IMR-90 (cell line): Measurements from ENCODE around the gene MED23. TPM values are rescaled to one million over a fixed set of nuclear protein-coding genes. Genes with fewer than 3 reads are reported as not detected.

Experiments
- ATAC-seq: fragments of 200-7000 bp; cut with Tn5 transposase; 2 replicates; pipeline ENCODE4 v1.9.1; 2020; ENCODE audit warnings: low read depth, mild to moderate bottlenecking, moderate library complexity
- BruUV-seq: library from RNA; stranded (reverse); fragments of 400-500 nt; replicated peaks from 2 replicates; lab custom pipeline; 2021; lab: Mats Ljungman, UMichigan
- CTCF ChIA-PET: fragments of 300-600 bp; formaldehyde crosslinking; extraction: SDS; loops from one replicate; lab custom pipeline; 2021; ENCODE audit warnings: antibody characterized with exemption; lab: Yijun Ruan, JAX
- POLR2A ChIA-PET: fragments of 300-600 bp; sonication (Branson Sonifier 250); formaldehyde crosslinking; loops from one replicate; lab custom pipeline; 2022; ENCODE audit warnings: antibody characterized with exemption; ENCODE audit not compliant: unreplicated experiment; lab: Charles Lee
- DNase-seq: peaks from one replicate; pipeline ENCODE4 v3.0.0; 2013
- H2AFZ ChIP-seq: replicated peaks from 2 replicates; pipeline ENCODE3; 2013; ENCODE audit warnings: low read length, mild to moderate bottlenecking; ENCODE audit not compliant: poor library complexity
- H2AK5ac ChIP-seq: 2 replicates; pipeline ENCODE4 v1.6.1; 2013; ENCODE audit warnings: low read depth, low read length, inconsistent platforms
- H2AK9ac ChIP-seq: replicated peaks from 2 replicates; pipeline ENCODE3; 2013; ENCODE audit warnings: mild to moderate bottlenecking, low read depth, low read length, moderate library complexity; ENCODE audit not compliant: poor library complexity
- H2BK120ac ChIP-seq: 2 replicates; pipeline ENCODE4 v1.6.1; 2013; ENCODE audit warnings: low read depth, low read length, inconsistent platforms
- H2BK15ac ChIP-seq: 3 replicates; pipeline ENCODE4 v1.6.1; 2013; ENCODE audit warnings: low read depth, low read length, inconsistent platforms
- H2BK20ac ChIP-seq: 2 replicates; pipeline ENCODE4 v1.6.1; 2013; ENCODE audit warnings: low read depth, mild to moderate bottlenecking, inconsistent platforms, low read length, moderate library complexity
- H2BK5ac ChIP-seq: 2 replicates; pipeline ENCODE4 v1.6.1; 2013; ENCODE audit warnings: mild to moderate bottlenecking, low read depth, low read length, inconsistent platforms; ENCODE audit not compliant: poor library complexity, severe bottlenecking
- H3K14ac ChIP-seq: replicated peaks from 2 replicates; pipeline ENCODE4 v1.6.1; 2013; ENCODE audit warnings: low read depth, low read length, inconsistent platforms
- H3K18ac ChIP-seq: 2 replicates; pipeline ENCODE4 v1.6.1; 2013; ENCODE audit warnings: low read depth, low read length, control low read depth
- H3K23ac ChIP-seq: 2 replicates; pipeline ENCODE4 v1.6.1; 2013; ENCODE audit warnings: low read depth, low read length, inconsistent platforms
- H3K27ac ChIP-seq: 2 replicates; pipeline ENCODE4 v1.5.1; 2013; ENCODE audit warnings: mild to moderate bottlenecking, control low read depth, low read length; ENCODE audit not compliant: insufficient read depth
- H3K27me3 ChIP-seq: 2 replicates; pipeline ENCODE4 v1.6.1; 2013; ENCODE audit warnings: low read length; ENCODE audit not compliant: control insufficient read depth, insufficient read depth
- H3K36me3 ChIP-seq: 2 replicates; pipeline ENCODE4 v1.6.1; 2013; ENCODE audit warnings: low read length, mixed read lengths; ENCODE audit not compliant: control insufficient read depth, insufficient read depth
- H3K4ac ChIP-seq: 2 replicates; pipeline ENCODE4 v1.6.1; 2013; ENCODE audit warnings: low read depth, low read length, inconsistent platforms
- H3K4me1 ChIP-seq: 2 replicates; pipeline ENCODE4 v1.6.1; 2013; ENCODE audit warnings: low read length, mixed read lengths; ENCODE audit not compliant: control insufficient read depth, insufficient read depth
- H3K4me2 ChIP-seq: 2 replicates; pipeline ENCODE4 v1.6.1; 2013; ENCODE audit warnings: low read depth, mild to moderate bottlenecking, control low read depth, low read length, moderate library complexity
- H3K4me3 ChIP-seq: 2 replicates; pipeline ENCODE4 v1.5.1; 2013; ENCODE audit warnings: low read depth, mild to moderate bottlenecking, control low read depth, low read length, moderate library complexity; ENCODE audit not compliant: insufficient read depth
- H3K56ac ChIP-seq: 2 replicates; pipeline ENCODE4 v1.6.1; 2013; ENCODE audit warnings: low read length, inconsistent platforms; ENCODE audit not compliant: insufficient read depth; ENCODE audit errors: extremely low read depth
- H3K79me1 ChIP-seq, 2 experiments: 2 replicates each; pipeline ENCODE4 v1.6.1; 2013; ENCODE audit warnings: low read length in 2 of 2, inconsistent platforms in 1 of 2, low read depth in 1 of 2
- H3K9ac ChIP-seq: 2 replicates; pipeline ENCODE4 v1.6.1; 2013; ENCODE audit warnings: low read depth, low read length, control low read depth
- H3K9me1 ChIP-seq: 2 replicates; pipeline ENCODE4 v1.6.1; 2013; ENCODE audit warnings: low read length, inconsistent platforms; ENCODE audit not compliant: insufficient read depth
- H3K9me3 ChIP-seq: 2 replicates; pipeline ENCODE4 v1.6.1; 2013; ENCODE audit warnings: low read length; ENCODE audit not compliant: control insufficient read depth, insufficient read depth
- H4K20me1 ChIP-seq: 2 replicates; pipeline ENCODE4 v1.6.1; 2013; ENCODE audit warnings: low read length, inconsistent platforms; ENCODE audit not compliant: insufficient read depth
- H4K5ac ChIP-seq: 2 replicates; pipeline ENCODE4 v1.6.1; 2013; ENCODE audit warnings: mild to moderate bottlenecking, low read depth, low read length, control low read depth
- H4K8ac ChIP-seq, 2 experiments: 2 replicates each; pipeline ENCODE4 v1.6.1; 2013; ENCODE audit warnings: low read depth in 2 of 2, low read length in 2 of 2, control low read depth in 1 of 2, inconsistent platforms in 1 of 2
- H4K91ac ChIP-seq: 2 replicates; pipeline ENCODE4 v1.6.1; 2013; ENCODE audit warnings: low read depth, low read length, inconsistent platforms; ENCODE audit not compliant: insufficient read depth
- BHLHE40 ChIP-seq: fragments of 150-350 bp; IDR thresholded peaks from 2 replicates; pipeline ENCODE4 v1.6.1; 2016; ENCODE audit warnings: mild to moderate bottlenecking, low read depth, low read length
- POLR2A ChIP-seq: IDR thresholded peaks from 2 replicates; pipeline ENCODE4 v1.6.1; 2012; ENCODE audit warnings: mild to moderate bottlenecking, low read depth, low read length
- RAD21 ChIP-seq: IDR thresholded peaks from 2 replicates; pipeline ENCODE4 v1.6.1; 2012; ENCODE audit warnings: low read length, improper control_type of control experiment
- RFX5 ChIP-seq: IDR thresholded peaks from 2 replicates; pipeline ENCODE4 v1.8.0; 2012; ENCODE audit warnings: low read depth, mild to moderate bottlenecking, low read length, moderate library complexity
- WGBS, 2 experiments: methylation state at CpG; one replicate each; pipeline versions ENCODE4 v1.1.5 to v1.1.7; 2013; ENCODE audit warnings: missing lambda C conversion rate in 2 of 2; ENCODE audit not compliant: insufficient read length in 1 of 2; ENCODE audit errors: extremely low coverage in 2 of 2; 5-methylcytosine and 5-hydroxymethylcytosine counted together
- dilution Hi-C: fragments of 300-500 bp; cut with HindIII; formaldehyde crosslinking; loops from one replicate; pipeline ENCODE4 v1.14.3; 2018; ENCODE audit warnings: low sequenced_read_pairs; ENCODE audit not compliant: unreplicated experiment
- in situ Hi-C: fragments of 300-500 bp; cut with MboI; formaldehyde crosslinking; loops from 3 replicates; pipeline ENCODE4 v1.14.3; 2019; ENCODE audit warnings: low sequenced_read_pairs, inconsistent platforms, mixed read lengths
- intact Hi-C: fragments of 100-400 bp; cut with micrococcal nuclease; formaldehyde crosslinking; loops from 2 replicates; pipeline ENCODE4 v1.10.0; 2022
- polyA plus RNA-seq, 3 experiments: library from polyadenylated mRNA; depleted of rRNA; stranded (reverse); fragments of >200 nt; gene quantifications; 2 replicates each; pipeline ENCODE4 v1.2.3, GENCODE V29; 2012; ENCODE audit warnings: low replicate concordance in 1 of 3
- total RNA-seq: library from RNA; depleted of rRNA; stranded (reverse); fragments of >200 nt; gene quantifications from 2 replicates; pipeline ENCODE4 v1.2.3, GENCODE V29; 2012

Gene MED23
- total and polyA plus RNA-seq, 2 of the 4 experiments (the other 2 are of a cell fraction), result 16.0 to 40.7 TPM

DNA sequence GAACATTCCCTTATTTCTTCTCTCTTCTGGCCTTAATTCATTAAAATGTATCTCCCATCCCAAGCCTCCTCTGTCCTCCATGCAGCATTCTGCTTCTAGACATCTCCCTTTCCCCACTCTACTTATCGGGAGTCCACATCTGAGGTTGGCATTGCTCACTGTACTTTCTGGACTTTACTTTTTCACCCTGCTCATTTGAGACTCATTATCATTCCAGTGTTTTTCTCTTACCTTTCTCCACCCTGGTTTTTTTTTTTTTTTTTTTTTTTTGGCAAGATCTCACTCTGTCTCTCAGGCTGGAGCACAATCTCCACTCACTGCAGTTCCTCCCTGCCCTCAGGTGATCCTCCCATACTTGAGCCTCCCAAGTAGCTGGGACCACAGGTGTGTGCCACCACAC is 13.5 kb upstream of the MED23 start:
- ChIA-PET CTCF (no interaction called here), POLR2A (no interaction called here)
- intact Hi-C loops, result no loop called here

More for the DNA sequence above, 13.5 kb upstream of the MED23 start:
- Histone ChIP-seq H2BK5ac (no peak overlapping the region), H3K36me3 (no peaks in the 10 kb centered on the region), H4K8ac (no peak overlapping the region), H3K79me1 (no peaks in the 10 kb centered on the region), H2AFZ (no peak overlapping the region), H3K9ac (no peak overlapping the region), H3K4me3 (no peak overlapping the region), H3K9me3 (no peaks in the 10 kb centered on the region), H2AK9ac (no peak overlapping the region), H2BK15ac (no peak overlapping the region), H4K91ac (no peak overlapping the region), H3K4me2 (no peak overlapping the region), H3K27ac (no peak overlapping the region), H3K4ac (no peak overlapping the region), H4K5ac (no peak overlapping the region), H3K4me1 (no peaks in the 10 kb centered on the region), H3K56ac (no peak overlapping the region), H4K20me1 (no peaks in the 10 kb centered on the region), H3K9me1 (no peaks in the 10 kb centered on the region), H3K27me3 (peaks cover 6% of the 10 kb centered on the region; the same call in 1 of the 2 replicates), H2BK20ac (no peak overlapping the region), H2AK5ac (no peak overlapping the region), H3K14ac (no peak overlapping the region), H3K23ac (no peak overlapping the region), H2BK120ac (no peak overlapping the region), H3K18ac (no peak overlapping the region)
- DNase-seq (no peak), ATAC-seq (no peak)
- in situ Hi-C loops (no loop called here), dilution Hi-C loops (no loop called here)
- TF ChIP-seq RFX5 (no peak), POLR2A (no peak), BHLHE40 (no peak), RAD21 (no peak)
- BruUV-seq, result no TSS peak
- WGBS, 2 experiments, result 100% methylated on average over 1 of the region's 1 CpG; no CpG with 5 or more reads in 1 of the 2 experiments
